Prostate gland (tissue), 2 donors: ENCODE results near the gene ATP7A. TPM values are rescaled to one million over a fixed set of nuclear protein-coding genes. Genes with fewer than 3 reads are reported as not detected.
"Not testable (repeated sequence)": the region's sequence is repeated elsewhere in the genome, so short reads cannot be mapped to it uniquely, and the experiment has no call there.

ENCODE experiments used
- DNase-seq: peaks from one replicate; pipeline ENCODE4 v3.0.0-alpha.2; 2019; ENCODE audit warnings: low spot score
- H3K27ac ChIP-seq, 2 donors: fragments of 200-600 bp; sonication (generic); 2 replicates each; pipeline ENCODE4 v1.5.1; 2017 to 2019
- H3K27me3 ChIP-seq: fragments of 200-600 bp; sonication (generic); replicated peaks from 2 replicates; pipeline ENCODE4 v1.5.1; 2019; ENCODE audit not compliant: insufficient read depth
- H3K36me3 ChIP-seq, 2 donors: fragments of 200-600 bp; sonication (generic); 1 replicate in 1 of 2; 2 replicates in 1 of 2; pipeline versions ENCODE4 v1.5.1 to v1.8.1; 2017 to 2019
- H3K4me1 ChIP-seq: fragments of 200-600 bp; sonication (generic); replicated peaks from 2 replicates; pipeline ENCODE4 v1.5.1; 2019
- H3K4me3 ChIP-seq, 2 donors: fragments of 200-600 bp; sonication (generic); 2 replicates each; pipeline ENCODE4 v1.5.1; 2017 to 2019
- H3K9me3 ChIP-seq: fragments of 200-600 bp; sonication (generic); 2 replicates; pipeline ENCODE4 v1.5.1; 2017
- POLR2A ChIP-seq: fragments of 450-650 bp; IDR thresholded peaks from one replicate; pipeline ENCODE4 v1.6.1; 2016; ENCODE audit warnings: antibody characterized with exemption, mild to moderate bottlenecking
- POLR2AphosphoS5 ChIP-seq: sonication (generic); formaldehyde crosslinking; IDR thresholded peaks from one replicate; pipeline ENCODE4 v1.6.1; 2017; ENCODE audit warnings: antibody characterized with exemption
- WGBS: methylation state at CpG from one replicate; pipeline ENCODE4 v1.1.5; 2018; 5-methylcytosine and 5-hydroxymethylcytosine counted together
- intact Hi-C: fragments of 100-400 bp; cut with DNase I; formaldehyde crosslinking; loops from one replicate; pipeline ENCODE4 v1.14.2; 2022
- total RNA-seq, 2 donors: library from RNA; depleted of rRNA; stranded (reverse); fragments of >200 nt; gene quantifications; one replicate each; pipeline ENCODE4 v1.1.0, GENCODE V29; 2016
- TF ChIP-seq, protein P1 (sequence below), 4 experiments: fragments of 200-600 bp in 2 of 4; fragments of 450-650 bp in 2 of 4; sonication (generic) in 2 of 4; IDR thresholded peaks; 1 replicate in 3 of 4; 2 replicates in 1 of 4; pipeline ENCODE4 v1.5.1; 2016 to 2019; ENCODE audit warnings: antibody characterized with exemption in 4 of 4, mild to moderate bottlenecking in 2 of 4, moderate library complexity in 2 of 4

The ATP7A gene
- total RNA-seq, 2 donors from 2014 or later, result 9.8 to 15.1 TPM

DNA sequence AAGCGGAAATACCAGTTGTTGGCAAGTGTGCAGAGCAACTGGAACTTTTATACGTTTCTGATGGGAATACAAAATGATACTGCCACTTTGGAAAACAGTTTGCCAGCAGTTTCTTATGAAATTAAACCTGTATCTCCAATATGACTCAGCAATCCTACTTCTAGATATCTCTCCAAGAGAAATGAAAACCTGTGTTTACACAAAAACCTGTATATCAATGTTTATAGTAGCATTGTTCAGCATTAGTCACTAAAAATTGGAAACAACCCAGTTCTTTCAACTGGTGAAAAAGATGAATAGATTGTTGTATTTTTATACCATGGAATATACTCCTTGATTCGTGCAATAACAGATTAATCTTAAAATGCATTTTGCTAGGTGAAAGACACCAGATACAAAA is 26.8 kb downstream of the ATP7A start:
- Histone ChIP-seq H3K4me1 (no peaks in the 10 kb centered on the region), H3K36me3 (no peaks in the 10 kb centered on the region), H3K27ac (no peak overlapping the region), H3K27me3 (no peaks in the 10 kb centered on the region), H3K9me3 (no peaks in the 10 kb centered on the region), H3K4me3 (no peak overlapping the region)
- intact Hi-C loops, result no loop called here
- DNase-seq, result no peak
- WGBS, result 33% methylated on average over 3 of the region's 3 CpGs
- peak; percentile 42 for TF ChIP-seq POLR2AphosphoS5
- TF ChIP-seq, protein P1, sequence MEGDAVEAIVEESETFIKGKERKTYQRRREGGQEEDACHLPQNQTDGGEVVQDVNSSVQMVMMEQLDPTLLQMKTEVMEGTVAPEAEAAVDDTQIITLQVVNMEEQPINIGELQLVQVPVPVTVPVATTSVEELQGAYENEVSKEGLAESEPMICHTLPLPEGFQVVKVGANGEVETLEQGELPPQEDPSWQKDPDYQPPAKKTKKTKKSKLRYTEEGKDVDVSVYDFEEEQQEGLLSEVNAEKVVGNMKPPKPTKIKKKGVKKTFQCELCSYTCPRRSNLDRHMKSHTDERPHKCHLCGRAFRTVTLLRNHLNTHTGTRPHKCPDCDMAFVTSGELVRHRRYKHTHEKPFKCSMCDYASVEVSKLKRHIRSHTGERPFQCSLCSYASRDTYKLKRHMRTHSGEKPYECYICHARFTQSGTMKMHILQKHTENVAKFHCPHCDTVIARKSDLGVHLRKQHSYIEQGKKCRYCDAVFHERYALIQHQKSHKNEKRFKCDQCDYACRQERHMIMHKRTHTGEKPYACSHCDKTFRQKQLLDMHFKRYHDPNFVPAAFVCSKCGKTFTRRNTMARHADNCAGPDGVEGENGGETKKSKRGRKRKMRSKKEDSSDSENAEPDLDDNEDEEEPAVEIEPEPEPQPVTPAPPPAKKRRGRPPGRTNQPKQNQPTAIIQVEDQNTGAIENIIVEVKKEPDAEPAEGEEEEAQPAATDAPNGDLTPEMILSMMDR (IDR thresholded peaks at IDR 0.05), result no peak

DNA sequence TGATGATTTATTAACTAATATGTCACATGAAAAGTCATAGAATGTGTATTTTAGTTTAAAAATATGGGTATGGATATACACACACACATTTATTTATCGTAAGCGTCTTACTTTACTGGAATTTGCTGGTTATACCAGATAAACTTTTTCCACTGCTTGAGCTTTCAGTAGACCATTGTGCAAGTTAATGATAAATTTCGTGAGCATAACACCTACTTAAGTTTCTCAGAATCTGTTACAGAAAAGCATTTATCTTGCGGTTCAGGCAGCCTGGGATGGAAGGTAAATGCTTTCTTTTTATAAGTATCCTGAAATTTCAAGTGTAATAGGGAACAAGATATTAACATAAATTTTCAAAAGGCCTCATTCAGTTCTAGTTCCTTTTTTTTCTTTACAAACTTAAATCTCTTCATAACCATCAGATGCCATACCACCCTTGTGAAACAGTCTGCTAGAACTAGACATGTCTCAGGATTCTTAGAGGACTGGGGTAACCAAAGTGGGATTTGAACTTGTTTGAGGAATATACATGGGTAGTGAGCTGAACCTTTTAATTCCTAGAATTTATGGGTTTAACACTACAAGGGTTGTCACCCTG is 27.7 kb downstream of the ATP7A start:
- TF ChIP-seq, protein P1 (IDR thresholded peaks at IDR 0.05), result no peak
- TF ChIP-seq POLR2AphosphoS5 (no peak), POLR2A (no peak)
- H3K27ac ChIP-seq, result no peak overlapping the region
- no peaks in the 10 kb centered on the region for H3K27me3 ChIP-seq
- DNase-seq, result no peak
- H3K9me3 ChIP-seq, result no peaks in the 10 kb centered on the region
- no peak overlapping the region for H3K4me3 ChIP-seq
- no peaks in the 10 kb centered on the region for H3K4me1 ChIP-seq
- 93% methylated on average over 4 of the region's 4 CpGs for WGBS
- H3K36me3 ChIP-seq, result no peaks in the 10 kb centered on the region
- intact Hi-C loops, result no loop called here

DNA sequence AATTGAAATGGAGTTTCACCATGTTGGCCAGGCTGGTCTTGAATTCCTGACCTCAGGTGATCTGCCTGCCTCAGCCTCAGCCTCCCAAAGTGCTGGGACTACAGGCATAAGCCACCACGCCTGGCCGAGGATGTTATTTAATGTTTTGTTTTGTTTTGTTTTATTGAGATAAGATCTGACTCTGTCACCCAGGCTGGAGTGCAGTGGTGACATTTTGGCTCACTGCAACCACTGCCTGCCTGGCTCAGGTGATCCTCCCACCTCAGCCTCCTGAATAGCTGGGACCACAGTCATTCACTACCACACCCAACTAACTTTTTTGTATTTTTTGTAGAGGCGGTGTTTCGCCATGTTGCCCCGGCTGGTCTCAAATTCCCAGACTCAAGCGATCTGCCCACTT is 34.5 kb downstream of the ATP7A start:
- H3K36me3 ChIP-seq, DNase-seq, H3K4me1 ChIP-seq, H3K27ac ChIP-seq, H3K4me3 ChIP-seq, H3K9me3 ChIP-seq, intact Hi-C loops, H3K27me3 ChIP-seq: not testable (repeated sequence)
- WGBS, result 100% methylated on average over 6 of the region's 6 CpGs

GRCh38 chrX:77945910-77946545 is 35.5 kb downstream of the ATP7A start:
- H3K27me3 ChIP-seq, result no peaks in the 10 kb centered on the region
- H3K4me3 ChIP-seq, result no peak overlapping the region
- no peaks in the 10 kb centered on the region for H3K4me1 ChIP-seq
- no peak overlapping the region for H3K27ac ChIP-seq
- WGBS, result 78% methylated on average over 7 of the region's 7 CpGs
- H3K9me3 ChIP-seq, result no peaks in the 10 kb centered on the region
- no peaks in the 10 kb centered on the region for H3K36me3 ChIP-seq
- TF ChIP-seq POLR2A, result no peak
- TF ChIP-seq POLR2AphosphoS5, result no peak
- TF ChIP-seq, protein P1 (IDR thresholded peaks at IDR 0.05), result no peak
- intact Hi-C loops, result no loop called here
- DNase-seq, result no peak

- H3K9me3 ChIP-seq, result no peaks in the 10 kb centered on the region
- no peak for DNase-seq
- no peaks in the 10 kb centered on the region for H3K36me3 ChIP-seq
- TF ChIP-seq POLR2A (no peak), POLR2AphosphoS5 (no peak)
- TF ChIP-seq, protein P1 (IDR thresholded peaks at IDR 0.05), result no peak
- intact Hi-C loops, result no loop called here
- H3K4me3 ChIP-seq, result no peak overlapping the region
- no peak overlapping the region for H3K27ac ChIP-seq
- H3K4me1 ChIP-seq, result no peaks in the 10 kb centered on the region
- WGBS, result 96% methylated on average over 2 of the region's 2 CpGs
- H3K27me3 ChIP-seq, result no peaks in the 10 kb centered on the region
Measured at GRCh38 chrX:77946571-77946970, 36.1 kb downstream of the ATP7A start.
